H9 (cell line): ENCODE data around the gene CORO2B. TPM values are rescaled to one million over a fixed set of nuclear protein-coding genes. Genes with fewer than 3 reads are reported as not detected.

Experiments
- DNase-seq: peaks from one replicate; pipeline ENCODE4 v3.0.0-alpha.2; 2017
- H2AFZ ChIP-seq: one replicate; pipeline ENCODE4 v1.6.1; 2013; ENCODE audit warnings: mild to moderate bottlenecking, low read length, control low read depth, moderate library complexity
- H2AK5ac ChIP-seq: 2 replicates; pipeline ENCODE4 v1.6.1; 2013; ENCODE audit warnings: low read length, control low read depth, mixed read lengths; ENCODE audit not compliant: insufficient read length
- H2BK120ac ChIP-seq: one replicate; pipeline ENCODE4 v1.6.1; 2013; ENCODE audit warnings: low read depth, mild to moderate bottlenecking, low read length, control low read depth, inconsistent platforms; ENCODE audit not compliant: poor library complexity, severe bottlenecking
- H2BK12ac ChIP-seq: 2 replicates; pipeline ENCODE4 v1.6.1; 2013; ENCODE audit warnings: low read length, control low read depth, mixed read lengths, low read depth; ENCODE audit not compliant: insufficient read length
- H2BK15ac ChIP-seq: 2 replicates; pipeline ENCODE4 v1.6.1; 2013; ENCODE audit warnings: low read depth, low read length, control low read depth
- H2BK20ac ChIP-seq: one replicate; pipeline ENCODE4 v1.6.1; 2013; ENCODE audit warnings: low read depth, mild to moderate bottlenecking, low read length, control low read depth, inconsistent platforms; ENCODE audit not compliant: poor library complexity, severe bottlenecking
- H2BK5ac ChIP-seq: 2 replicates; pipeline ENCODE4 v1.6.1; 2013; ENCODE audit warnings: low read length, control low read depth, mixed read lengths; ENCODE audit not compliant: insufficient read length
- H3K14ac ChIP-seq: 2 replicates; pipeline ENCODE4 v1.6.1; 2013; ENCODE audit warnings: low read length, control low read depth; ENCODE audit not compliant: insufficient read depth
- H3K18ac ChIP-seq: 2 replicates; pipeline ENCODE4 v1.6.1; 2013; ENCODE audit warnings: low read depth, mild to moderate bottlenecking, mixed read lengths, low read length, control low read depth; ENCODE audit not compliant: insufficient read length
- H3K23ac ChIP-seq: 2 replicates; pipeline ENCODE4 v1.6.1; 2013; ENCODE audit warnings: low read length, control low read depth, mixed read lengths, low read depth; ENCODE audit not compliant: insufficient read length
- H3K23me2 ChIP-seq: 2 replicates; pipeline ENCODE4 v1.6.1; 2013; ENCODE audit warnings: low read depth, mild to moderate bottlenecking, mixed read lengths, low read length, control low read depth; ENCODE audit not compliant: insufficient read length, poor library complexity, severe bottlenecking
- H3K27ac ChIP-seq: 2 replicates; pipeline ENCODE4 v1.5.1; 2013; ENCODE audit warnings: low read length, control low read depth, mixed read lengths, low read depth; ENCODE audit not compliant: insufficient read length
- H3K27me3 ChIP-seq: 2 replicates; pipeline ENCODE4 v1.6.1; 2013; ENCODE audit warnings: low read length, control low read depth, inconsistent platforms; ENCODE audit not compliant: insufficient read depth
- H3K4ac ChIP-seq: 2 replicates; pipeline ENCODE4 v1.6.1; 2013; ENCODE audit warnings: low read depth, mild to moderate bottlenecking, control low read depth, inconsistent platforms, low read length, moderate library complexity
- H3K4me1 ChIP-seq: 2 replicates; pipeline ENCODE4 v1.6.1; 2013; ENCODE audit warnings: low read length, control low read depth, inconsistent platforms; ENCODE audit not compliant: insufficient read depth
- H3K4me2 ChIP-seq: 2 replicates; pipeline ENCODE4 v1.6.1; 2013; ENCODE audit warnings: low read length, control low read depth, mixed read lengths; ENCODE audit not compliant: insufficient read length, insufficient read depth
- H3K56ac ChIP-seq: 2 replicates; pipeline ENCODE4 v1.6.1; 2013; ENCODE audit warnings: low read depth, mild to moderate bottlenecking, mixed read lengths, low read length, control low read depth; ENCODE audit not compliant: insufficient read length
- H3K79me1 ChIP-seq: 2 replicates; pipeline ENCODE4 v1.6.1; 2013; ENCODE audit warnings: low read depth, mild to moderate bottlenecking, moderate library complexity, low read length, control low read depth, inconsistent platforms; ENCODE audit not compliant: insufficient read depth, poor library complexity, severe bottlenecking
- H3K79me2 ChIP-seq: 2 replicates; pipeline ENCODE4 v1.6.1; 2013; ENCODE audit warnings: low read length, control low read depth, inconsistent platforms; ENCODE audit not compliant: insufficient read depth
- H3K9ac ChIP-seq: 2 replicates; pipeline ENCODE4 v1.6.1; 2013; ENCODE audit warnings: low read length, control low read depth, mixed read lengths; ENCODE audit not compliant: insufficient read length; ENCODE audit errors: extremely low read depth
- H3K9me3 ChIP-seq: one replicate; pipeline ENCODE4 v1.6.1; 2013; ENCODE audit warnings: low read depth, low read length, inconsistent platforms; ENCODE audit not compliant: control insufficient read depth
- H3T11ph ChIP-seq: one replicate; pipeline ENCODE4 v1.6.1; 2013; ENCODE audit warnings: mild to moderate bottlenecking, low read length, control low read depth, inconsistent platforms
- H4K20me1 ChIP-seq: one replicate; pipeline ENCODE4 v1.6.1; 2013; ENCODE audit not compliant: control insufficient read depth, insufficient read length, insufficient read depth
- H4K5ac ChIP-seq: 2 replicates; pipeline ENCODE4 v1.6.1; 2013; ENCODE audit warnings: low read depth, mild to moderate bottlenecking, mixed read lengths, low read length, control low read depth; ENCODE audit not compliant: insufficient read length
- H4K8ac ChIP-seq: replicated peaks from 2 replicates; pipeline ENCODE4 v1.6.1; 2013; ENCODE audit warnings: low read length, control low read depth, mixed read lengths, low read depth; ENCODE audit not compliant: insufficient read length
- H4K91ac ChIP-seq: 2 replicates; pipeline ENCODE4 v1.6.1; 2013; ENCODE audit warnings: low read depth, mild to moderate bottlenecking, moderate library complexity, mixed read lengths, low read length, control low read depth; ENCODE audit not compliant: insufficient read length
- H3K27ac Mint-ChIP-seq, 3 experiments: 2 replicates in 2 of 3; 3 replicates in 1 of 3; pipeline ENCODE4 v1.8.0; 2020 to 2021; ENCODE audit warnings: mixed read lengths in 3 of 3, mild to moderate bottlenecking in 1 of 3, moderate library complexity in 1 of 3
- H3K27me3 Mint-ChIP-seq: 2 replicates; pipeline ENCODE4 v1.8.0; 2021; ENCODE audit warnings: low read depth, mild to moderate bottlenecking, moderate library complexity, mixed read lengths
- H3K36me3 Mint-ChIP-seq, 3 experiments: 2 replicates in 2 of 3; 3 replicates in 1 of 3; pipeline ENCODE4 v1.8.0; 2020 to 2021; ENCODE audit warnings: low read depth in 3 of 3, mixed read lengths in 3 of 3; ENCODE audit not compliant: insufficient read depth in 1 of 3
- H3K4me1 Mint-ChIP-seq, 2 experiments: 2 replicates each; pipeline ENCODE4 v1.8.0; 2020; ENCODE audit warnings: mixed read lengths in 2 of 2
- H3K4me3 Mint-ChIP-seq, 2 experiments: 2 replicates in 1 of 2; 3 replicates in 1 of 2; pipeline ENCODE4 v1.8.0; 2020 to 2021; ENCODE audit warnings: mild to moderate bottlenecking in 2 of 2, mixed read lengths in 2 of 2, moderate library complexity in 1 of 2
- H3K9me3 Mint-ChIP-seq, 2 experiments: 2 replicates in 1 of 2; 3 replicates in 1 of 2; pipeline ENCODE4 v1.8.0; 2020; ENCODE audit warnings: mild to moderate bottlenecking in 2 of 2, mixed read lengths in 2 of 2, moderate library complexity in 1 of 2
- WGBS: extraction: QIAGEN DNeasy Blood & Tissue Kit; methylation state at CpG from one replicate; pipeline ENCODE4 v1.1.7; 2013; ENCODE audit warnings: missing lambda C conversion rate, low lambda C conversion rate, mixed read lengths; ENCODE audit not compliant: insufficient read length; ENCODE audit errors: extremely low coverage; 5-methylcytosine and 5-hydroxymethylcytosine counted together
- total RNA-seq: library from RNA; stranded (reverse); gene quantifications from 2 replicates; pipeline ENCODE4 v1.2.1, GENCODE V29; 2021
- TF ChIP-seq, protein P1 (sequence below): fragments of 200-600 bp; sonication (generic); conservative IDR thresholded peaks from 3 replicates; pipeline ENCODE4 v1.8.0; 2021; ENCODE audit warnings: antibody characterized with exemption, mild to moderate bottlenecking

CORO2B gene
- total RNA-seq, 1 experiment from 2014 or later: 3.1 TPM

DNA sequence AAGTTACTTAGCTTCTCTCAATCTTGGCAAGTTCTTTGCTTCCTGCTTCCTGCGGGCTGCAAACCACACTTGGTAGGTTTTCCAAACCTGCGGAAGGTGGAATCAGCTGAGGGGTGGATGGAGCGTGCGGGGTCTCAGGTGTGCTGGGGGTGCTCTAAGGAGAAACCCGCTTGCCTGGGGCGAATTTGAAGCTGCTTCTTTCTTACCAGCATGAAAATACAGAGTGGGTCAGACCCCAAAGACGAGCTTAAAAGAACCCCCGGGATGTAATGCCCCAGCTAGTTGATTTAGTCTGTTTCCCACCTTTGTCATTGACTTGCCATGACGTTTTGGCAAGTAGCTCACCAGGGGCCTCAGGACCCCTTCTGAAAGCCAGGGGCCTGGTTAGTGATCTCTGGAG lies 28.8 kb upstream of the CORO2B start:
- Histone ChIP-seq H2BK120ac (no peak overlapping the region), H3K79me1 (no peaks in the 10 kb centered on the region), H2BK15ac (no peak overlapping the region; the same call in 1 of the 2 replicates), H4K8ac (no peak overlapping the region), H3K14ac (no peak overlapping the region), H3K23ac (no peak overlapping the region), H4K5ac (no peak overlapping the region), H3K23me2 (no peaks in the 10 kb centered on the region), H3K9me3 (no peaks in the 10 kb centered on the region), H4K20me1 (no peaks in the 10 kb centered on the region), H3K18ac (no peak overlapping the region), H2BK12ac (no peak overlapping the region), H3K27me3 (no peaks in the 10 kb centered on the region), H4K91ac (no peak overlapping the region), H3K4me1 (no peaks in the 10 kb centered on the region), H3K4ac (no peak overlapping the region), H2AK5ac (no peak overlapping the region), H3K9ac (no peak overlapping the region), H2BK5ac (no peak overlapping the region), H2BK20ac (no peak overlapping the region), H3K4me2 (no peak overlapping the region), H3K56ac (no peak overlapping the region), H3T11ph (no peak overlapping the region), H3K27ac (no peak overlapping the region), H2AFZ (no peak overlapping the region), H3K79me2 (no peaks in the 10 kb centered on the region)
- no CpG with 5 or more reads among the region's 9 CpGs for WGBS
- no peak for DNase-seq
- Mint-ChIP-seq H3K4me1 (peaks cover 2 to 3% of the 10 kb centered on the region in 2 experiments), H3K36me3 (no peaks in the 10 kb centered on the region; a peak in 1 of 7 replicates), H3K27me3 (peaks cover 17% of the 10 kb centered on the region), H3K4me3 (no peak overlapping the region), H3K9me3 (peaks cover 0 to 3% of the 10 kb centered on the region in 2 experiments; a peak in 1 of 5 replicates), H3K27ac (no peak overlapping the region)
- TF ChIP-seq, protein P1, sequence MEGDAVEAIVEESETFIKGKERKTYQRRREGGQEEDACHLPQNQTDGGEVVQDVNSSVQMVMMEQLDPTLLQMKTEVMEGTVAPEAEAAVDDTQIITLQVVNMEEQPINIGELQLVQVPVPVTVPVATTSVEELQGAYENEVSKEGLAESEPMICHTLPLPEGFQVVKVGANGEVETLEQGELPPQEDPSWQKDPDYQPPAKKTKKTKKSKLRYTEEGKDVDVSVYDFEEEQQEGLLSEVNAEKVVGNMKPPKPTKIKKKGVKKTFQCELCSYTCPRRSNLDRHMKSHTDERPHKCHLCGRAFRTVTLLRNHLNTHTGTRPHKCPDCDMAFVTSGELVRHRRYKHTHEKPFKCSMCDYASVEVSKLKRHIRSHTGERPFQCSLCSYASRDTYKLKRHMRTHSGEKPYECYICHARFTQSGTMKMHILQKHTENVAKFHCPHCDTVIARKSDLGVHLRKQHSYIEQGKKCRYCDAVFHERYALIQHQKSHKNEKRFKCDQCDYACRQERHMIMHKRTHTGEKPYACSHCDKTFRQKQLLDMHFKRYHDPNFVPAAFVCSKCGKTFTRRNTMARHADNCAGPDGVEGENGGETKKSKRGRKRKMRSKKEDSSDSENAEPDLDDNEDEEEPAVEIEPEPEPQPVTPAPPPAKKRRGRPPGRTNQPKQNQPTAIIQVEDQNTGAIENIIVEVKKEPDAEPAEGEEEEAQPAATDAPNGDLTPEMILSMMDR: no peak
